Measurements from ENCODE around the gene CSNK1G2.

CSNK1G2 gene

GRCh38 chr19:2012941-2013682 is 72.1 kb downstream of the CSNK1G2 start (continued):
- TF ChIP-seq CREB5 (CRISPR knock-in tag; IDR thresholded peaks at IDR 0.05; ENCODE audit: low read depth), result no peak
- TF ChIP-seq, protein P1, sequence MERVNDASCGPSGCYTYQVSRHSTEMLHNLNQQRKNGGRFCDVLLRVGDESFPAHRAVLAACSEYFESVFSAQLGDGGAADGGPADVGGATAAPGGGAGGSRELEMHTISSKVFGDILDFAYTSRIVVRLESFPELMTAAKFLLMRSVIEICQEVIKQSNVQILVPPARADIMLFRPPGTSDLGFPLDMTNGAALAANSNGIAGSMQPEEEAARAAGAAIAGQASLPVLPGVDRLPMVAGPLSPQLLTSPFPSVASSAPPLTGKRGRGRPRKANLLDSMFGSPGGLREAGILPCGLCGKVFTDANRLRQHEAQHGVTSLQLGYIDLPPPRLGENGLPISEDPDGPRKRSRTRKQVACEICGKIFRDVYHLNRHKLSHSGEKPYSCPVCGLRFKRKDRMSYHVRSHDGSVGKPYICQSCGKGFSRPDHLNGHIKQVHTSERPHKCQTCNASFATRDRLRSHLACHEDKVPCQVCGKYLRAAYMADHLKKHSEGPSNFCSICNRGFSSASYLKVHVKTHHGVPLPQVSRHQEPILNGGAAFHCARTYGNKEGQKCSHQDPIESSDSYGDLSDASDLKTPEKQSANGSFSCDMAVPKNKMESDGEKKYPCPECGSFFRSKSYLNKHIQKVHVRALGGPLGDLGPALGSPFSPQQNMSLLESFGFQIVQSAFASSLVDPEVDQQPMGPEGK (CRISPR knock-in tag; IDR thresholded peaks at IDR 0.05; ENCODE audit: borderline replicate concordance), result no peak

GRCh38 chr19:2013683-2013961 is 72.7 kb downstream of the CSNK1G2 start:
- no peak for ATAC-seq
- TF ChIP-seq ESRRG (CRISPR knock-in tag; IDR thresholded peaks at IDR 0.05) (no peak), ZNF565 (CRISPR knock-in tag; conservative IDR thresholded peaks at IDR 0.05; ENCODE audit: low read depth) (no peak), CREB5 (CRISPR knock-in tag; IDR thresholded peaks at IDR 0.05; ENCODE audit: low read depth) (no peak)

DNA sequence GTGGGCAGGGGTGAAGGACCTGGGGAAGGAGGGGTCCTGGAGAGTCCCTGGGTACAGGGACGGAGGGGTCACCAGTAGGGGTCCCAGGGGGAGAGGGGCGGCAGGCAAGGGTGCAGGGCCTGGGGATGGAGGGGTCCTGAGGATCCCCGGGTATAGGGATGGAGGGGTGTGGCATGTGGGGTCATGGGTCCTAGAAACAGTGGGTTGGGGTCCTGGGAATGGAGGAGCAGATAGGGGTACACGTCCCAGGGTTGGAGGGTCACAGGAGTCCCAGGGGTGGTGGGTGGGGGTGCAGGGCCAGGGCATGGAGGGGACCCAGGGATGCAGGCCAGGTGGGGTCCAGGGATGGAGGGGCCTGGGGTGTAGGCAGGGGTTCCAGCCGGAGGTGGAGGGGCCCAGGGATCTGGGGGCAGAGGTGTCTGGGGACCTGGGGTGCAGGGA is 73.2 kb downstream of the CSNK1G2 start:
- TF ChIP-seq ZNF8 (CRISPR knock-in tag; IDR thresholded peaks at IDR 0.05) (no peak), CREB5 (CRISPR knock-in tag; IDR thresholded peaks at IDR 0.05; ENCODE audit: low read depth) (no peak), ARNTL (CRISPR knock-in tag; IDR thresholded peaks at IDR 0.05; ENCODE audit: borderline replicate concordance, low read depth) (no peak), GLIS3 (CRISPR knock-in tag; IDR thresholded peaks at IDR 0.05) (no peak)
- TF ChIP-seq, protein P2, sequence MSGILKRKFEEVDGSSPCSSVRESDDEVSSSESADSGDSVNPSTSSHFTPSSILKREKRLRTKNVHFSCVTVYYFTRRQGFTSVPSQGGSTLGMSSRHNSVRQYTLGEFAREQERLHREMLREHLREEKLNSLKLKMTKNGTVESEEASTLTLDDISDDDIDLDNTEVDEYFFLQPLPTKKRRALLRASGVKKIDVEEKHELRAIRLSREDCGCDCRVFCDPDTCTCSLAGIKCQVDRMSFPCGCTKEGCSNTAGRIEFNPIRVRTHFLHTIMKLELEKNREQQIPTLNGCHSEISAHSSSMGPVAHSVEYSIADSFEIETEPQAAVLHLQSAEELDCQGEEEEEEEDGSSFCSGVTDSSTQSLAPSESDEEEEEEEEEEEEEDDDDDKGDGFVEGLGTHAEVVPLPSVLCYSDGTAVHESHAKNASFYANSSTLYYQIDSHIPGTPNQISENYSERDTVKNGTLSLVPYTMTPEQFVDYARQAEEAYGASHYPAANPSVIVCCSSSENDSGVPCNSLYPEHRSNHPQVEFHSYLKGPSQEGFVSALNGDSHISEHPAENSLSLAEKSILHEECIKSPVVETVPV (CRISPR knock-in tag; IDR thresholded peaks at IDR 0.05), result no peak
- no peak for ATAC-seq

GRCh38 chr19:2014731-2015607 is 74.0 kb downstream of the CSNK1G2 start:
- peak; percentile 38 for ATAC-seq
- TF ChIP-seq, protein P1 (CRISPR knock-in tag; IDR thresholded peaks at IDR 0.05; ENCODE audit: borderline replicate concordance), result no peak
- TF ChIP-seq PPARA (CRISPR knock-in tag; IDR thresholded peaks at IDR 0.05; ENCODE audit: borderline replicate concordance) (no peak), CSDC2 (CRISPR knock-in tag; IDR thresholded peaks at IDR 0.05) (no peak), ZNF8 (CRISPR knock-in tag; IDR thresholded peaks at IDR 0.05) (no peak), RARB (CRISPR knock-in tag; IDR thresholded peaks at IDR 0.05) (no peak), ISL1 (CRISPR knock-in tag; IDR thresholded peaks at IDR 0.05) (no peak), ZC3H10 (CRISPR knock-in tag; IDR thresholded peaks at IDR 0.05) (no peak), CREB5 (CRISPR knock-in tag; IDR thresholded peaks at IDR 0.05; ENCODE audit: low read depth) (no peak), GLIS3 (CRISPR knock-in tag; IDR thresholded peaks at IDR 0.05) (no peak), ZFP3 (CRISPR knock-in tag; IDR thresholded peaks at IDR 0.05) (no peak), ZNF70 (CRISPR knock-in tag; IDR thresholded peaks at IDR 0.05) (no peak), TSHZ2 (CRISPR knock-in tag; IDR thresholded peaks at IDR 0.05) (no peak), TCF4 (CRISPR knock-in tag; IDR thresholded peaks at IDR 0.05; ENCODE audit: borderline replicate concordance) (no peak), ZFP30 (CRISPR knock-in tag; IDR thresholded peaks at IDR 0.05) (no peak)
- TF ChIP-seq, protein P2 (CRISPR knock-in tag; IDR thresholded peaks at IDR 0.05), result no peak

Data from SK-N-SH treated with all-trans-retinoic acid at 6 μM for 48 hours (cell line).